Lower leg skin (tissue), 3 donors: ENCODE results near the gene HTR6.

Source experiments
- POLR2A ChIP-seq, 2 donors: fragments of 450-650 bp; IDR thresholded peaks; one replicate each; pipeline ENCODE4 v1.6.1; 2016 to 2017; ENCODE audit warnings: antibody characterized with exemption in 2 of 2, mild to moderate bottlenecking in 1 of 2, moderate library complexity in 1 of 2
- TF ChIP-seq, protein P1 (sequence below), 3 donors: fragments of 450-650 bp; IDR thresholded peaks; one replicate each; pipeline ENCODE4 v1.5.1; 2016; ENCODE audit warnings: antibody characterized with exemption in 3 of 3, mild to moderate bottlenecking in 3 of 3, moderate library complexity in 2 of 3

DNA sequence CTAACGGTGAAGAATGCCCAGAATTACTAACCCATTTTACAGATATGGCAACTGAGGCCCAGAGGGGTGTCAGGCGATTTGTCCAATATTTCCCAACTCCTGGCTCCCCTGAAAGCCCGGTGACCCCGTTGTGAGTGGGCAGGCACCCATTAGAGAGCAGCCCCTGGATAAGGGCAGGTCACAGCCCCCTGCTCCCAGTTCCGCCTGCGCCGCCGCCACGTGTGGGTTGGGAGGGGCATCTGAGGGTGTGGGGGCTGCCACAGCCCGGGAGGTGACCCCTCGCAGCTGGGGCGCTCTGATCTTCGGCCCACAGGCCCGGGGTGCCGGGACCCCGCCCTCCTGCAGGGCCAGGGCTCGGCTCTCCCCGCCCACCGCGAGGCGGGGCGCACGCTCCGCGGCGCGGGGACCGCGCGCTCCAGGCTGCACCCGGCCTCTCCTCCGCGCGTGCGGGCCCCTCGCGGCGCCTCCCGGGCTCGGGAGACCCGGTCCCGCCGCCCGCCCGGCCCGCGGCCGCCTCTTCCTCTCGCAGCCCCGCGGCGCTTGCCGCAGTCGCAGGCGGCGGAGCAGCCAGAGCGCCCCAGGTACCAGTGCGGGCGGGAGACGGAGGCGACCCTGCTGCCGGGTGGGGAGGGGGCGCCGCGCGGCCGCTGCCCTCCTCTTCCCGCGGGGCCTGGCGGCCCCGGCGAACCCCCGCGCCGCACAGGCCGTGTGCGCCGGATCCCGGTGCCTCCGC is at the start of gene HTR6:
- TF ChIP-seq, protein P1, sequence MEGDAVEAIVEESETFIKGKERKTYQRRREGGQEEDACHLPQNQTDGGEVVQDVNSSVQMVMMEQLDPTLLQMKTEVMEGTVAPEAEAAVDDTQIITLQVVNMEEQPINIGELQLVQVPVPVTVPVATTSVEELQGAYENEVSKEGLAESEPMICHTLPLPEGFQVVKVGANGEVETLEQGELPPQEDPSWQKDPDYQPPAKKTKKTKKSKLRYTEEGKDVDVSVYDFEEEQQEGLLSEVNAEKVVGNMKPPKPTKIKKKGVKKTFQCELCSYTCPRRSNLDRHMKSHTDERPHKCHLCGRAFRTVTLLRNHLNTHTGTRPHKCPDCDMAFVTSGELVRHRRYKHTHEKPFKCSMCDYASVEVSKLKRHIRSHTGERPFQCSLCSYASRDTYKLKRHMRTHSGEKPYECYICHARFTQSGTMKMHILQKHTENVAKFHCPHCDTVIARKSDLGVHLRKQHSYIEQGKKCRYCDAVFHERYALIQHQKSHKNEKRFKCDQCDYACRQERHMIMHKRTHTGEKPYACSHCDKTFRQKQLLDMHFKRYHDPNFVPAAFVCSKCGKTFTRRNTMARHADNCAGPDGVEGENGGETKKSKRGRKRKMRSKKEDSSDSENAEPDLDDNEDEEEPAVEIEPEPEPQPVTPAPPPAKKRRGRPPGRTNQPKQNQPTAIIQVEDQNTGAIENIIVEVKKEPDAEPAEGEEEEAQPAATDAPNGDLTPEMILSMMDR (IDR thresholded peaks at IDR 0.05): no peak
- no peak for TF ChIP-seq POLR2A (IDR thresholded peaks at IDR 0.05)
